GM18507 (cell line): ENCODE results near the gene GBP2.
A peak's percentile ranks its signal among the peaks of the same experiment; 100 is the strongest.
"Not testable (repeated sequence)": the region's sequence is repeated elsewhere in the genome, so short reads cannot be mapped to it uniquely, and the experiment has no call there.

Source experiments
- DNase-seq: peaks from one replicate; pipeline ENCODE4 v3.0.0; 2011; ENCODE audit warnings: low read depth; ENCODE audit not compliant: insufficient read length; ENCODE audit errors: extremely low spot score
- FAIRE-seq: peaks from 2 replicates; lab custom pipeline; 2011; peaks lifted over from hg19 to GRCh38; lab: Jason Lieb, UNC

Gene GBP2

GRCh38 chr1:89072466-89073065 lies 53.3 kb downstream of the GBP2 start:
- FAIRE-seq, DNase-seq: not testable (repeated sequence)

GRCh38 chr1:89070509-89070908 lies 55.4 kb downstream of the GBP2 start:
- no peak for DNase-seq
- peak; percentile 39 for FAIRE-seq

GRCh38 chr1:89069951-89070350 lies 56.0 kb downstream of the GBP2 start:
- FAIRE-seq: peak; percentile 70
- DNase-seq: no peak

DNA sequence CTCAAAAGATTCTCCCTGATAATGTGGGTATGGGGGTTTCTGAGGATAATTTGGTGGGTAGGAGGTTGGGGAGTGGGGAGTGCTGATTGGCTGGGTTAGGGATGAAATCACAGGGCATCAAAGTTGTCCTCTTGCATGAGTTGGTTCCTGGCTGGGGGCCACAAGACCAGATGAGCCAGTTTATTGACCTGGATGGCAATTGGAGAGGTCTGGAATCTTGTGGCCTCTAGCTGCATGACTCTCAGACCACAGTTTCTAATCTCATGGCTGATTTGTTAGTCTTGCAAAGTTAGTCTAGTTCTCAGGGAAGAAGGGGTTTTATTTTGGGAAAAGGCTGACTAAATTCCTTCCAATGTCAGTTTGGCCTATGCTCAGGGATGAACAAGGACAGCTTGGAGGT lies 57.6 kb downstream of the GBP2 start:
- no peak for DNase-seq
- FAIRE-seq: no peak

- DNase-seq: no peak
- FAIRE-seq: peak; percentile 93
Measured at GRCh38 chr1:89065079-89065868, 60.6 kb downstream of the GBP2 start, which contains the start of gene GBP1. GBP1 (minus strand) TSS chr1:89065208; CDS start chr1:89063234, 1,974 bp downstream.

GRCh38 chr1:89064632-89065031 lies 61.3 kb downstream of the GBP2 start:
- DNase-seq (no peak), FAIRE-seq (no peak)

DNA sequence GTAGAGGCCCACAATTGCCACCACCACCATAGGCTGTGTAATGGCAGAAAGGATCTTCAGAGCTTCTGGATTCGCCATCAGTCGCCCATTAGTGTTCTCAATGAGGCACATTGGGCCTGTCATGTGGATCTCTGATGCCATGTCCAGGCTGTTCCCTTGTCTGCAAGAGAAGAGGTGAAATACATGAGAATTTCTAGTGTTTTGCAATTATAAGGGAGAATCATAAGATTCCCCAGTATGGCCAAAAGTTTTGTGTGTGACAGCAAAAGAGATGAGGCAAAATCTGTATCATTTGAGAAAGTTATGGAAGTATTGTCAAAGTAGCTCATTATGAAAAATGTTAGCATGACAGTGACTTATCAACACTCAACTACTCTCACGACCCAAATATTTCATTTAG lies 62.8 kb downstream of the GBP2 start:
- FAIRE-seq (peak; percentile 42), DNase-seq (no peak)

- no peak for FAIRE-seq
- no peak for DNase-seq
Measured at GRCh38 chr1:89060091-89060490, 65.8 kb downstream of the GBP2 start.
